ENCODE measurements around the gene KIAA0232.

DNA sequence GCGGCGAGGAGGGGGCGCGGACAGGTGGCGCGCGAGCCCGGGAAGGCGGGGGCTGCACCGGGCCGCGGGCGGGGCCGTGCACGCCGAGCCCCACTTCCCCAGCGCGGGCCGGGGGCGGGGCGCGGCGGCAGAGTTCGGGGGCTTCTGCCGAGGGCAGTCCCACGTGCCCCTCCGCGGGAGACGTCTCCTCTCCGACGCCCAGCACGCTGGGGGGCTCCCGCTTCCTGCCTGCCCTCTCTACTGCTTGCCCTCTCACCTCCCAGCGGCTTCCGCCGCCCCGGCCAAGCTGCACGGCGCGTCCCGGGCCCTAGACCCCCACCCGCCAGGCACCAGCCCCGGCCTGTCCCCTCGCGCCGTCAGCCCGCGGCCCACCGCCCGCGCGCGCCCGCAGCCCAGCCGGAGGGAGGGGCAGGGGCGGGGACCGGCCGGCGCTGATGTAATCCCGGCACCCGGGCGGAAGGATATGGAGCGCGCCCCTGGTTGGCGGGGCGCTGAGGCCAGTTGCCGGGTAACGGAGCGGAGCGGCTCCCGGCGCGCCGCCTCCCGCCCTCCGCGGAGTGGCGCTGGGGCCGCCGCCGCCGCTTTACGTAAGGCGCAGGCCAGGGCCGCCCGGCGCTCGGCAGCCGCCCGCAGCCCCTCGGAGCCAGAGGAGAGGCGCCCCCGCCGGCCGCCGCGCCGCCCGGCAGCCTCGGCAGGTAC, at the start of gene KIAA0232:
- TF ChIP-seq, protein P1, sequence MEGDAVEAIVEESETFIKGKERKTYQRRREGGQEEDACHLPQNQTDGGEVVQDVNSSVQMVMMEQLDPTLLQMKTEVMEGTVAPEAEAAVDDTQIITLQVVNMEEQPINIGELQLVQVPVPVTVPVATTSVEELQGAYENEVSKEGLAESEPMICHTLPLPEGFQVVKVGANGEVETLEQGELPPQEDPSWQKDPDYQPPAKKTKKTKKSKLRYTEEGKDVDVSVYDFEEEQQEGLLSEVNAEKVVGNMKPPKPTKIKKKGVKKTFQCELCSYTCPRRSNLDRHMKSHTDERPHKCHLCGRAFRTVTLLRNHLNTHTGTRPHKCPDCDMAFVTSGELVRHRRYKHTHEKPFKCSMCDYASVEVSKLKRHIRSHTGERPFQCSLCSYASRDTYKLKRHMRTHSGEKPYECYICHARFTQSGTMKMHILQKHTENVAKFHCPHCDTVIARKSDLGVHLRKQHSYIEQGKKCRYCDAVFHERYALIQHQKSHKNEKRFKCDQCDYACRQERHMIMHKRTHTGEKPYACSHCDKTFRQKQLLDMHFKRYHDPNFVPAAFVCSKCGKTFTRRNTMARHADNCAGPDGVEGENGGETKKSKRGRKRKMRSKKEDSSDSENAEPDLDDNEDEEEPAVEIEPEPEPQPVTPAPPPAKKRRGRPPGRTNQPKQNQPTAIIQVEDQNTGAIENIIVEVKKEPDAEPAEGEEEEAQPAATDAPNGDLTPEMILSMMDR (IDR thresholded peaks at IDR 0.05 in 4 of 5, conservative IDR thresholded peaks at IDR 0.05 in 1 of 5) = peak in 2 of 5 experiments; percentile 1 to 22
- TF ChIP-seq POLR2A (IDR thresholded peaks at IDR 0.05) = peak; percentile 94 to 96
